Cardiac fibroblast (primary cell): ENCODE data around the gene ESPN.

Experiments used
- DNase-seq, 2 donors: peaks; one replicate each; pipeline versions ENCODE4 v3.0.0 to v3.0.0-alpha.2; 2010; ENCODE audit warnings: low read depth in 2 of 2
- H3K4me3 ChIP-seq, 2 donors: replicated peaks in 1 of 2; 1 replicate in 1 of 2; 2 replicates in 1 of 2; pipeline ENCODE4 v1.5.1; 2011; ENCODE audit warnings: low read depth in 2 of 2, low read length in 2 of 2, mild to moderate bottlenecking in 2 of 2, moderate library complexity in 1 of 2
- TF ChIP-seq, protein P1 (sequence below): IDR thresholded peaks from one replicate; pipeline ENCODE4 v1.5.1; 2011; ENCODE audit warnings: low read depth, mild to moderate bottlenecking, low read length, inconsistent platforms

Gene ESPN

DNA sequence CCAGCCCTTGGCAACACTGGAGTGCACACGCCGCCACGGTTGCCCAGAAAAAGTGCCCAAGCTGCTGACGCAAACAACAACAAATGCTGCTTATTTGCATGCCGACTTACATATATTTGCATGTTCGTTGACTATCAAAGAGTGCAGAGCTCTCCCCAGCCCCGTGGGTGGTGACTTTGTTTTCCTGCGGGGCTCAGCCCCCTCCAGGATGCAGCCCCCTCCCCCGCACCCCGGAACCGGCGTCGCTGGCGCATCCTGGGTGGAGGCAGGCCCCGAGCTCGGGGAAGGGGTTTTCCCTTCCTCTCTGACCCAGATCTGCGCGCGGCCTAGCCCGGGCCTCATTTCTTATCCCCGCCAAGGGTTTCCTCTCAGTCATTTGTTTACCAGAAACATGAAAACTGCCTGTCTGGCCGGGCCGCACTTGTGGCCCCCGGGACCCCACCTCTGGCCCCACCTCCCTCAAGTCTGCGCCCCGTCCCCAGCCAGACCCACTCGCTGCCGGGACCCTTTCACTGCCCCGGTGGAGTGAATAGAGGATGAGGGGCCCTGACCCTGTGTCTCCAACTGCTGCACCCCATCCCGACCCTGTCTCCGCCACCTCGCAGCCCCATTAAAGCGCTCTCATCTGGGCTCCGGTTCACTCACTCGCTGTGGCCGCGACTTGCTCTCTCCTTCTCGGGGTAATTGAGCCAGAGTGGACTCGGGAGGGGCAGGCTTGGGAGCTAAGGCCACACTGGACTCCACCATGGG lies 35.9 kb downstream of the ESPN start:
- TF ChIP-seq, protein P1, sequence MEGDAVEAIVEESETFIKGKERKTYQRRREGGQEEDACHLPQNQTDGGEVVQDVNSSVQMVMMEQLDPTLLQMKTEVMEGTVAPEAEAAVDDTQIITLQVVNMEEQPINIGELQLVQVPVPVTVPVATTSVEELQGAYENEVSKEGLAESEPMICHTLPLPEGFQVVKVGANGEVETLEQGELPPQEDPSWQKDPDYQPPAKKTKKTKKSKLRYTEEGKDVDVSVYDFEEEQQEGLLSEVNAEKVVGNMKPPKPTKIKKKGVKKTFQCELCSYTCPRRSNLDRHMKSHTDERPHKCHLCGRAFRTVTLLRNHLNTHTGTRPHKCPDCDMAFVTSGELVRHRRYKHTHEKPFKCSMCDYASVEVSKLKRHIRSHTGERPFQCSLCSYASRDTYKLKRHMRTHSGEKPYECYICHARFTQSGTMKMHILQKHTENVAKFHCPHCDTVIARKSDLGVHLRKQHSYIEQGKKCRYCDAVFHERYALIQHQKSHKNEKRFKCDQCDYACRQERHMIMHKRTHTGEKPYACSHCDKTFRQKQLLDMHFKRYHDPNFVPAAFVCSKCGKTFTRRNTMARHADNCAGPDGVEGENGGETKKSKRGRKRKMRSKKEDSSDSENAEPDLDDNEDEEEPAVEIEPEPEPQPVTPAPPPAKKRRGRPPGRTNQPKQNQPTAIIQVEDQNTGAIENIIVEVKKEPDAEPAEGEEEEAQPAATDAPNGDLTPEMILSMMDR: no peak
- DNase-seq: no peak
- H3K4me3 ChIP-seq: no peak overlapping the region

DNA sequence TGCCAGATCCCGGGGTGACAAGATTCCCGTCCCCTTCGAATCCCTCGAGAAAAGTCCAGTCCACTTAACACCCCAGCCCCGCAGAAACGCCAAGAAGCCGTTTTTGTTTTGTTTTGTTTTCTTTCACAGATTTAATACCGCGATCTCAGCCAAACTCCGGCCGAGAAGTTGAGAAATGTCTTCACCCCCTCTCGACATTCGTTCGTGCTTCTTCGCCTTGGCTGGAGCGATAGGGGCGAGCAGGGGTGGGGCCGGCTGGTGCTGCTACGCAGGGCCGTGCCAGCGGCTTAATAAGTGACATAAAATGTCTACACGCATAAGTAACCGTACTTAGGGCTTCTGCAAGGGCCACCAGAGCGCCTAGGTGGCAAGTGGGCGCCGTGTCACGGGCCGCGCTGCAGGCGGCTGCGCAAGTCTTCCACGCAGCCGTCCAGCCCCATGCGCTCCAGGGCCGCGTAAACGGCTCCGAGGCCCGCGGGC lies 36.5 kb downstream of the ESPN start:
- TF ChIP-seq, protein P1: no peak
- DNase-seq: no peak
- H3K4me3 ChIP-seq: no peak overlapping the region

DNA sequence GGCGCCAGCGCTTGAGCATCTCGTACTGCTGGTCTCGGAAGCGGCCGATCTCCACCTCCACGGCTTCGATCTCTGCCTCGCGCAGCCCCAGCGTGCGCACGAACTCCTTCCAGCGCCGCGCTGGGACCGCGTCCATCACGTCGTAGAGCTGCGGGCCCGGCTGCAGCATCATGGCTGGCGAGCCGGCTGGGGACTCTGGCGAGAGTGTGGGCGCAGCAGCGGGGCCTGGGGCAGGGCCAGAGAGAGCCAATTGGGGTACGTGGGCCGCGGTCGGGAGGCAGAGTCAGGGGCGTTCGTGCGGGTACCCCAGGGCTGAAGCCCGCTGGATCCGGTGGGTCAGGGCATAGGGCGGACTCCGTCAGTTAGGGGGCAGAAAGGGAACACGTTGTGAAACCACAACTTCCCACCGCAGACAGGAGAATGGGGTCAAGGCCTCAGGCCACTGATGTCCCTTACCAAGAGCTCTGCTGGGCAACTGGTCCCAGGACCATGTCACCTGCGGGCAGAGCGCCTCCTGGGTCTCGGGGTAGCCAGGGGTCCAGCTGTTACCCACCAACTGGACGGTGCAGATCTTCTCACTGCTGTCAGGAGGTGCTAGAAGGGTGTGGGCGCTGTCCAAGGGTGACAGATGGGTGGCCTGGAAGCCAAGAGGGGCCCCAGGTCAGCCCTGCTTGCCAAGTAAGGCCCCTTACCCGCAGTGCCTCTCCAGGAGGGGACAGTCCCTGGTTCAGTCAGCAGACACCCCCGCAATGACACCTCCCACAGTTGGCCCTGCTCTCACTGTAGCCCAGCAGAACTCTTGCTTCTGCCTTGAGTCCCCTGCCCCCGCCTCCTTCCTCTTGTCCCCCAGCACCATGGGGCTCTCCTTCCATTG lies 37.2 kb downstream of the ESPN start:
- TF ChIP-seq, protein P1: no peak
- no peak overlapping the region for H3K4me3 ChIP-seq
- DNase-seq: no peak

DNA sequence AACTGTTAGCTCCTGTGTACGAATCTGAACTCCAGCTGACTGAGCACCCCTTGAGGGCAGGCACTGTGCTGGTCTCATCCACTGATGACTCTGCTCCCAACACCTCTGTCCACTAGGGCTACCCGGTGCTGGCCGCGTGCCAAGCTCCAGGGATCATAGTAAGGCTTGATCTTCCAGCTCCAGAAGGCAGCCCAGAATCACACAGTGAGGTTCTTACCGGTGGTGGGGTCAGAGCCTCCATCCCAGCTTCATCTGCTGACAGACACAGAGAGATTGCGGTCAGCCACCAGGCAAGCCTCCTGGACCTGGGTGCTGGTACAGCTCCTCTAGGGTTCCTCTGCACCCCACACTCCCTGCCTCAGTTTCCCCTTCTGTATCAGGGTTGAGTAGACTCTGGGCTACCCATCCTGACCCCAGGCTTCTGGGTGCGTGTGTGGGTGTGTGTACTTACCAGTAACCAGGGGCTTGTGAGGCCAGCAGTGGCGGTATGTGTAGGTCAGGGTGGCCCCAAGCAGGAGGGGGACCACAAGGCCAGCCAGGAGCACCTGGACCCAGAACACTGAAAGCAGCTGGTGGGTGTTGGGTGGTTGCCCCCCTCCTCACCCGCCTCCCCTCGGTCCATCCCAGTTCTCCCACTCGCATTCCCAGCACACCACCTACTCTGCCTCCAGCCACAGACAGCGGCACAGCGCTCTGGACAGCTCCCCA lies 38.0 kb downstream of the ESPN start:
- DNase-seq: no peak
- TF ChIP-seq, protein P1: peak; percentile 5
- H3K4me3 ChIP-seq: no peak overlapping the region

DNA sequence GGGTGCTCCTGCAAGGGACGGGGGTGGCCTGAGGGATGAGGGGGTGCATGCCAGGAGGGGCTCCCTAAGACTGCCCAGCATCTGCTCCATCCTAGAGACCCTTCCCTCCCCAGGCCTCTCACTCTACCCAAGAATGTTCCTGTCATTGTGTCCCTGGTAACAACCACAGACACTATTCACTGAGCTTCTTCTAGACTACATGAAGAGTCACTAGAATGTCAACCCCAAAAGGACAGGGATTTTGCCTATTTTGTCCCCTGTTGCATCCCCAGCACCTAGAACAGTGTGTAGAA lies 38.5 kb downstream of the ESPN start:
- no peak overlapping the region for H3K4me3 ChIP-seq
- no peak for DNase-seq
- TF ChIP-seq, protein P1: no peak

DNA sequence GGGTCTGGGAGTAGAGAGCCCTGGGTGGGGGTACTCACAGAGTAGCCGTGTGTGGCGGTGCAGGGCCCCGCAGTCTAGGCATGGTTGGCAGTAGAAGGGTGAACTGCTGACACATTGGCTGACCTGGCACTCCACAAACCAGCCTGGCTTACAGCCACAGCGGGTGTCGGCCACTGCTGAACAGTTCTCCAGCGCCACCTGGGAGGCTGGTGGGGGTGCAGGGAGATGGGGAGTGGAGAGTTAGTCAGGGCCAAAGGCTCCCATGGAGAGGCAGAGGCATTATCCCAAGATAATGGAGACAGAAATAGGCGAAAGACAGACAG lies 39.9 kb downstream of the ESPN start:
- TF ChIP-seq, protein P1: no peak
- no peak for DNase-seq

More for the DNA sequence above, 39.9 kb downstream of the ESPN start:
- H3K4me3 ChIP-seq: no peak overlapping the region
